Esophagus squamous epithelium (tissue), 5 donors: ENCODE data around the gene MOV10L1. TPM values are rescaled to one million over a fixed set of nuclear protein-coding genes. Genes with fewer than 3 reads are reported as not detected.

Experiments used
- DNase-seq: peaks from one replicate; lab custom pipeline; 2025; lab: John Stamatoyannopoulos, UW
- H3K27ac ChIP-seq, 4 donors: fragments of 200-600 bp; sonication (generic); one replicate each; pipeline ENCODE4 v1.5.1; 2016 to 2019; ENCODE audit warnings: mild to moderate bottlenecking in 1 of 4
- H3K27me3 ChIP-seq, 4 donors: fragments of 200-600 bp; sonication (generic); 1 replicate in 3 of 4; 2 replicates in 1 of 4; pipeline versions ENCODE4 v1.5.1 to v1.6.0; 2017 to 2021; ENCODE audit warnings: antibody characterized with exemption in 1 of 4
- H3K36me3 ChIP-seq, 3 donors: fragments of 200-600 bp; sonication (generic); one replicate each; pipeline ENCODE4 v1.5.1; 2016 to 2019
- H3K4me1 ChIP-seq, 3 donors: fragments of 200-600 bp; sonication (generic); one replicate each; pipeline ENCODE4 v1.5.1; 2017 to 2019
- H3K4me3 ChIP-seq, 4 donors: fragments of 200-600 bp; sonication (generic); 1 replicate in 3 of 4; 2 replicates in 1 of 4; pipeline ENCODE4 v1.5.1; 2016 to 2019; ENCODE audit warnings: mild to moderate bottlenecking in 2 of 4, moderate library complexity in 1 of 4
- H3K9me3 ChIP-seq, 3 donors: fragments of 200-600 bp; sonication (generic); one replicate each; pipeline ENCODE4 v1.5.1; 2016 to 2019
- CTCF ChIP-seq, 6 experiments: fragments of 450-650 bp in 4 of 6; fragments of 200-600 bp in 2 of 6; sonication (generic) in 2 of 6; IDR thresholded peaks; one replicate each; pipeline ENCODE4 v1.5.1; 2016 to 2019; ENCODE audit warnings: antibody characterized with exemption in 6 of 6, mild to moderate bottlenecking in 4 of 6, moderate library complexity in 4 of 6
- POLR2A ChIP-seq, 4 donors: fragments of 450-650 bp; IDR thresholded peaks; one replicate each; pipeline ENCODE4 v1.6.1; 2017; ENCODE audit warnings: antibody characterized with exemption in 4 of 4, mild to moderate bottlenecking in 4 of 4, moderate library complexity in 3 of 4
- WGBS, 2 donors: methylation state at CpG; one replicate each; pipeline ENCODE4 v1.1.5; 2018; 5-methylcytosine and 5-hydroxymethylcytosine counted together
- intact Hi-C: fragments of 100-400 bp; cut with DNase I; formaldehyde crosslinking; loops from one replicate; pipeline ENCODE4 v1.15.0; 2022
- total RNA-seq, 4 donors: library from RNA; depleted of rRNA; stranded (reverse); fragments of >200 nt; gene quantifications; one replicate each; pipeline ENCODE4 v1.1.0, GENCODE V29; 2016
- donor health status: DM: yes; HTN: yes; CAD: no.

MOV10L1 gene
- total RNA-seq, 4 donors from 2014 or later: 0.06 to 0.57 (median 0.13) TPM; not detected in 1

DNA sequence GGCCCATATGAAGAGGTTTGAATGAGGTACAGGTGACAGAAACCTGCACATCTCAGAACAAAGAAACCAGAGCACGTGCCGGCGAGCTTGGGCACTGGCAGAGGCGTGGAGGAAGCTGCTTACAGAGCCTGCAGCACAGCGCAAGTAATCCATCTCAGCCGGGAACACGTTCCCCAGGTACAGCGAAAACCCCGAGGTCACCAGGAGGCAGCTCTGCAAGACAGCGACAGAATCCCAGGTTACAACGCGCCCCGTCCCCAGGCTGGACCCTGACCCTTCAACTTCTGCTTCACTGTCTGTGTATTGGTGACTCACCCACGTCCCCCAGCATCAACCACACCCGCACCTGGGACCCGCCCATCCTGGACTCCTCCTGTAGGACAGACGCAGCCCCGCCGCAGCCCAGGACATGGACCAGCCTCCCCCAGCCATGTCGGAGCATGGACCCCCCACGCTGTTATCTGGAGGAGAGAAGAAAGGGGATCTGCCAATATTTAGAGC lies 6.8 kb upstream of the MOV10L1 start:
- no peak overlapping the region for H3K4me3 ChIP-seq
- TF ChIP-seq CTCF (IDR thresholded peaks at IDR 0.05) (no peak), POLR2A (IDR thresholded peaks at IDR 0.05) (no peak)
- DNase-seq: no peak
- intact Hi-C loops: no loop called here
- H3K27me3 ChIP-seq: peaks cover 0 to 45% (median 0%) of the 10 kb centered on the region in 4 donors
- H3K36me3 ChIP-seq: no peaks in the 10 kb centered on the region
- 40 to 54% methylated on average over 3 to 13 of the region's 21 CpGs for WGBS, 2 donors
- H3K27ac ChIP-seq: peak overlapping the region in 1 of 4 donors; percentile 9
- H3K4me1 ChIP-seq: peaks cover 4 to 29% (median 7%) of the 10 kb centered on the region in 3 donors
- H3K9me3 ChIP-seq: no peaks in the 10 kb centered on the region

- DNase-seq: no peak
- 33 to 55% methylated on average over 1 to 5 of the region's 18 CpGs for WGBS, 2 donors
- peaks cover 0 to 45% (median 0%) of the 10 kb centered on the region in 4 donors for H3K27me3 ChIP-seq
- H3K36me3 ChIP-seq: no peaks in the 10 kb centered on the region
- H3K9me3 ChIP-seq: no peaks in the 10 kb centered on the region
- no peak overlapping the region for H3K27ac ChIP-seq
- H3K4me1 ChIP-seq: peaks cover 4 to 27% (median 7%) of the 10 kb centered on the region in 3 donors
- TF ChIP-seq POLR2A (IDR thresholded peaks at IDR 0.05) (no peak), CTCF (IDR thresholded peaks at IDR 0.05) (no peak)
- intact Hi-C loops: no loop called here
- H3K4me3 ChIP-seq: no peak overlapping the region
Measured at GRCh38 chr22:50083462-50084079, 6.2 kb upstream of the MOV10L1 start.

GRCh38 chr22:50084080-50084477 lies 5.7 kb upstream of the MOV10L1 start:
- TF ChIP-seq POLR2A (IDR thresholded peaks at IDR 0.05): no peak
- TF ChIP-seq CTCF (IDR thresholded peaks at IDR 0.05): no peak
- no peak for DNase-seq
- H3K27me3 ChIP-seq: peaks cover 0 to 42% (median 0%) of the 10 kb centered on the region in 4 donors
- peaks cover 4 to 21% (median 7%) of the 10 kb centered on the region in 3 donors for H3K4me1 ChIP-seq
- no peaks in the 10 kb centered on the region for H3K9me3 ChIP-seq
- H3K4me3 ChIP-seq: no peak overlapping the region
- no peaks in the 10 kb centered on the region for H3K36me3 ChIP-seq
- no peak overlapping the region for H3K27ac ChIP-seq
- intact Hi-C loops: no loop called here
- WGBS, 2 donors: 69% methylated on average over 9 of the region's 10 CpGs; no CpG with 5 or more reads in 1 of the 2 donors

- H3K4me1 ChIP-seq: peaks cover 4 to 20% (median 7%) of the 10 kb centered on the region in 3 donors
- peaks cover 0 to 41% (median 0%) of the 10 kb centered on the region in 4 donors for H3K27me3 ChIP-seq
- no peak overlapping the region for H3K27ac ChIP-seq
- intact Hi-C loops: no loop called here
- no peak overlapping the region for H3K4me3 ChIP-seq
- no peak for DNase-seq
- WGBS, 2 donors: 58 to 61% methylated on average over 3 to 14 of the region's 16 CpGs
- no peaks in the 10 kb centered on the region for H3K36me3 ChIP-seq
- no peaks in the 10 kb centered on the region for H3K9me3 ChIP-seq
- TF ChIP-seq POLR2A (IDR thresholded peaks at IDR 0.05) (no peak), CTCF (IDR thresholded peaks at IDR 0.05) (no peak)
Measured at GRCh38 chr22:50084614-50085021, 5.2 kb upstream of the MOV10L1 start.

- H3K9me3 ChIP-seq: no peaks in the 10 kb centered on the region
- H3K27me3 ChIP-seq: peaks cover 0 to 36% (median 0%) of the 10 kb centered on the region in 4 donors
- intact Hi-C loops: no loop called here
- H3K4me1 ChIP-seq: peaks cover 4 to 20% (median 7%) of the 10 kb centered on the region in 3 donors
- H3K4me3 ChIP-seq: no peak within 1 kb of the TSS
- WGBS, 2 donors: 47 to 60% methylated on average over 24 to 29 of the region's 29 CpGs
- no peak for DNase-seq
- no peaks in the 10 kb centered on the region for H3K36me3 ChIP-seq
- H3K27ac ChIP-seq: no peak within 1 kb of the TSS
- TF ChIP-seq POLR2A (IDR thresholded peaks at IDR 0.05): no peak
- TF ChIP-seq CTCF (IDR thresholded peaks at IDR 0.05): no peak
Measured at GRCh38 chr22:50085211-50085972, 4.4 kb upstream of the MOV10L1 start, which contains the start of gene MLC1. TSS of gene MLC1 (minus strand) at chr22:50085426. CDS start at chr22:50084902, 524 bp downstream.
